CD4-positive, alpha-beta T cell (primary cell): Measurements from ENCODE around the gene RFFL. TPM values are rescaled to one million over a fixed set of nuclear protein-coding genes. Genes with fewer than 3 reads are reported as not detected.
"Not testable (repeated sequence)": the region's sequence is repeated elsewhere in the genome, so short reads cannot be mapped to it uniquely, and the experiment has no call there.

Experiments
- ATAC-seq: fragments of 200-7000 bp; cut with Tn5 transposase; one replicate; pipeline ENCODE4 v1.10.0; 2022; ENCODE audit warnings: mild to moderate bottlenecking; ENCODE audit not compliant: poor library complexity
- CTCF ChIA-PET: fragments of 350-600 bp; sonication (Branson Sonifier 250); formaldehyde crosslinking; loops from one replicate; lab custom pipeline; 2021; ENCODE audit warnings: antibody characterized with exemption, inconsistent platforms; lab: Charles Lee
- POLR2A ChIA-PET: fragments of 350-600 bp; sonication (Branson Sonifier 250); formaldehyde crosslinking; loops from one replicate; lab custom pipeline; 2021; ENCODE audit warnings: antibody characterized with exemption, inconsistent platforms; lab: Charles Lee
- DNase-seq, 14 experiments: peaks; one replicate each; pipeline ENCODE4 v3.0.0-alpha.2; 2013 to 2020; ENCODE audit warnings: mixed read lengths in 2 of 14
- H3K27ac ChIP-seq, 2 donors: one replicate each; pipeline versions ENCODE4 v1.5.1 to v1.7.0; 2013; ENCODE audit warnings: low read length in 2 of 2, low read depth in 1 of 2, mild to moderate bottlenecking in 1 of 2
- H3K27me3 ChIP-seq, 2 experiments: 1 replicate in 1 of 2; 2 replicates in 1 of 2; pipeline versions ENCODE4 v1.6.1 to v1.7.0; 2013; ENCODE audit warnings: low read length in 2 of 2, control low read depth in 1 of 2, mild to moderate bottlenecking in 1 of 2, moderate library complexity in 1 of 2; ENCODE audit not compliant: insufficient read depth in 2 of 2, control insufficient read depth in 1 of 2
- H3K36me3 ChIP-seq: one replicate; pipeline ENCODE4 v1.6.1; 2013; ENCODE audit warnings: low read length, control low read depth; ENCODE audit not compliant: insufficient read depth
- H3K4me1 ChIP-seq: one replicate; pipeline ENCODE4 v1.6.1; 2013; ENCODE audit warnings: low read length, control low read depth; ENCODE audit not compliant: insufficient read depth
- H3K4me3 ChIP-seq: one replicate; pipeline ENCODE4 v1.5.1; 2013; ENCODE audit warnings: mild to moderate bottlenecking, low read length, moderate library complexity
- H3K9me3 ChIP-seq, 2 experiments: 1 replicate in 1 of 2; 2 replicates in 1 of 2; pipeline versions ENCODE4 v1.6.1 to v1.7.0; 2013; ENCODE audit warnings: low read length in 2 of 2, mild to moderate bottlenecking in 2 of 2, control low read depth in 1 of 2, moderate library complexity in 1 of 2; ENCODE audit not compliant: control insufficient read depth in 1 of 2, insufficient read depth in 1 of 2
- H3K27ac Mint-ChIP-seq: one replicate; pipeline ENCODE4 v1.8.0; 2020; ENCODE audit warnings: mixed read lengths
- H3K27me3 Mint-ChIP-seq: one replicate; pipeline ENCODE4 v1.8.0; 2021; ENCODE audit warnings: mixed read lengths
- H3K36me3 Mint-ChIP-seq: one replicate; pipeline ENCODE4 v1.8.0; 2021; ENCODE audit warnings: low read depth, mixed read lengths
- H3K4me1 Mint-ChIP-seq: one replicate; pipeline ENCODE4 v1.8.0; 2021; ENCODE audit warnings: low read depth, mixed read lengths
- H3K4me3 Mint-ChIP-seq: one replicate; pipeline ENCODE4 v1.8.0; 2020; ENCODE audit warnings: mild to moderate bottlenecking, mixed read lengths
- H3K9me3 Mint-ChIP-seq: one replicate; pipeline ENCODE4 v1.8.0; 2020; ENCODE audit warnings: mixed read lengths
- intact Hi-C, 2 experiments: fragments of 100-400 bp; cut with DNase I in 1 of 2; cut with micrococcal nuclease in 1 of 2; formaldehyde crosslinking; loops; one replicate each; pipeline versions ENCODE4 v1.15.1 to v1.9.0; 2023 to 2025; cut with DNase I, micrococcal nuclease
- polyA plus RNA-seq, 2 donors: library from polyadenylated mRNA; unstranded; fragments of 120-200 nt; gene quantifications; one replicate each; pipeline ENCODE4 v1.2.1, GENCODE V29; 2013
- total RNA-seq, 174 experiments: library from RNA in 2 of 174; stranded (reverse) in 2 of 174; gene quantifications; one replicate each; pipeline ENCODE4 v1.2.3 and lab custom pipeline; 2021 to 2026
- TF ChIP-seq, protein P1 (sequence below): fragments of 200-600 bp; IDR thresholded peaks from one replicate; pipeline ENCODE4 v1.8.0; 2022; ENCODE audit warnings: antibody characterized with exemption, mild to moderate bottlenecking

The RFFL gene
- total RNA-seq (10 to 100 TPM; 57.8 to 66.1 TPM), total RNA-seq (lab: John Stamatoyannopoulos, UW) (14.3 to 146 (median 58.6) reads per million in 172 experiments)
- 44.8 TPM for polyA plus RNA-seq (2013, experiment 1 of 2)
- polyA plus RNA-seq (2013, experiment 2 of 2): 55.0 TPM

- CTCF ChIA-PET: interaction anchor here (0.6 to 2.8 kb wide), 25 partner anchors 8 to 112 kb away, joined by 3 to 28 read pairs (median 5); partner anchors contain the start of genes LIG3 and RAD51D
- Histone ChIP-seq H3K36me3 (peaks cover 12% of the 10 kb centered on the region), H3K27ac (peak within 1 kb of the TSS; percentile 62 to 63), H3K4me3 (peak within 1 kb of the TSS; percentile 43), H3K27me3 (no peaks in the 10 kb centered on the region), H3K4me1 (peaks cover 40% of the 10 kb centered on the region), H3K9me3 (no peaks in the 10 kb centered on the region)
- ATAC-seq (peak; percentile 97), DNase-seq (peak; percentile 63 to 97 (median 80))
- Mint-ChIP-seq H3K4me3 (peak within 1 kb of the TSS; percentile 82), H3K36me3 (peaks cover 58% of the 10 kb centered on the region), H3K9me3 (no peaks in the 10 kb centered on the region), H3K27ac (peak within 1 kb of the TSS; percentile 88), H3K4me1 (peaks cover 75% of the 10 kb centered on the region), H3K27me3 (no peaks in the 10 kb centered on the region)
- TF ChIP-seq, protein P1, sequence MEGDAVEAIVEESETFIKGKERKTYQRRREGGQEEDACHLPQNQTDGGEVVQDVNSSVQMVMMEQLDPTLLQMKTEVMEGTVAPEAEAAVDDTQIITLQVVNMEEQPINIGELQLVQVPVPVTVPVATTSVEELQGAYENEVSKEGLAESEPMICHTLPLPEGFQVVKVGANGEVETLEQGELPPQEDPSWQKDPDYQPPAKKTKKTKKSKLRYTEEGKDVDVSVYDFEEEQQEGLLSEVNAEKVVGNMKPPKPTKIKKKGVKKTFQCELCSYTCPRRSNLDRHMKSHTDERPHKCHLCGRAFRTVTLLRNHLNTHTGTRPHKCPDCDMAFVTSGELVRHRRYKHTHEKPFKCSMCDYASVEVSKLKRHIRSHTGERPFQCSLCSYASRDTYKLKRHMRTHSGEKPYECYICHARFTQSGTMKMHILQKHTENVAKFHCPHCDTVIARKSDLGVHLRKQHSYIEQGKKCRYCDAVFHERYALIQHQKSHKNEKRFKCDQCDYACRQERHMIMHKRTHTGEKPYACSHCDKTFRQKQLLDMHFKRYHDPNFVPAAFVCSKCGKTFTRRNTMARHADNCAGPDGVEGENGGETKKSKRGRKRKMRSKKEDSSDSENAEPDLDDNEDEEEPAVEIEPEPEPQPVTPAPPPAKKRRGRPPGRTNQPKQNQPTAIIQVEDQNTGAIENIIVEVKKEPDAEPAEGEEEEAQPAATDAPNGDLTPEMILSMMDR: peak; percentile 63
- POLR2A ChIA-PET: interaction anchor here (0.6 to 6.7 kb wide), 21 partner anchors 10 to 745 kb away, joined by 3 to 77 read pairs (median 6); partner anchors contain the start of genes CCT6B, LIG3, TAF15 and ZNF830
- intact Hi-C loops: loop anchor here (1.0 to 2.0 kb wide), 7 partner anchors 12 to 65 kb away; no protein-coding TSS in a partner anchor
These were observed at the start of gene RFFL for GRCh38 chr17:35063514-35064223. TSS of gene RFFL (minus strand) at chr17:35063707. CDS start at chr17:35026553, 37,154 bp downstream.

DNA sequence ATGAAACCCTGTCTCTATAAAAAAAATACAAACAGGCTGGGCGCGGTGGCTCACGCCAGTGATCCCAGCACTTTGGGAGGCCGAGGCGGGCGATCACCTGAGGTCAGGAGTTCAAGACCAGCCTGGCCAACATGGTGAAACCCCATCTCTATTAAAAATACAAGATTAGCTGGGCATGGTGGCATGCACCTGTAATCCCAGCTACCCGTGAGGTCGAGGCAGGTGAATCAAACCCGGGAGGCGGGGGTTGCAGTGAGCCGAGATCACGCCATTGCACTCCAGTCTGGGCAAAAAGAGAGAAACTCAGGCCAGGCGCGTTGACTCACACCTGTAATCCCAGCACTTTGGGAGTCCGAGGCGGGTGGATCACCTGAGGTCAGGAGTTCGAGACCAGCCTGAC, 47.3 kb upstream of the RFFL start:
- H3K4me1 Mint-ChIP-seq, H3K27me3 ChIP-seq, H3K4me3 Mint-ChIP-seq, H3K9me3 Mint-ChIP-seq, H3K4me3 ChIP-seq, H3K27ac Mint-ChIP-seq, H3K27me3 Mint-ChIP-seq, H3K9me3 ChIP-seq, H3K27ac ChIP-seq, DNase-seq, ATAC-seq, H3K4me1 ChIP-seq, intact Hi-C loops: not testable (repeated sequence)
- H3K36me3 Mint-ChIP-seq: peaks cover 29% of the 10 kb centered on the region
- ChIA-PET CTCF (interaction anchor here (1.0 kb wide), 1 partner anchor 87 kb away, joined by 3 read pairs; no protein-coding TSS in a partner anchor), POLR2A (interaction anchor here (0.8 to 1.2 kb wide), 2 partner anchors 16 to 65 kb away, joined by 3 read pairs; no protein-coding TSS in a partner anchor)
- H3K36me3 ChIP-seq: peaks cover 12% of the 10 kb centered on the region

- Histone ChIP-seq H3K4me1 (no peaks in the 10 kb centered on the region), H3K27ac (no peak overlapping the region), H3K9me3 (no peaks in the 10 kb centered on the region), H3K36me3 (peaks cover 49% of the 10 kb centered on the region), H3K27me3 (no peaks in the 10 kb centered on the region), H3K4me3 (no peak overlapping the region)
- Mint-ChIP-seq H3K4me3 (no peak overlapping the region), H3K4me1 (no peaks in the 10 kb centered on the region), H3K27ac (no peak overlapping the region), H3K27me3 (no peaks in the 10 kb centered on the region), H3K9me3 (no peaks in the 10 kb centered on the region), H3K36me3 (peaks cover 67% of the 10 kb centered on the region)
- ChIA-PET CTCF (no interaction called here), POLR2A (no interaction called here)
- no peak for DNase-seq
- ATAC-seq: no peak
- TF ChIP-seq, protein P1: no peak
- intact Hi-C loops: no loop called here
These were observed 41.4 kb upstream of the RFFL start for GRCh38 chr17:35104844-35105450.
